NK-92 (cell line): ENCODE measurements around the gene ENOSF1.

Experiments
- DNase-seq: peaks from one replicate; lab custom pipeline; 2025; ENCODE audit not compliant: unreplicated experiment; lab: John Stamatoyannopoulos, UW

ENOSF1 gene

DNA sequence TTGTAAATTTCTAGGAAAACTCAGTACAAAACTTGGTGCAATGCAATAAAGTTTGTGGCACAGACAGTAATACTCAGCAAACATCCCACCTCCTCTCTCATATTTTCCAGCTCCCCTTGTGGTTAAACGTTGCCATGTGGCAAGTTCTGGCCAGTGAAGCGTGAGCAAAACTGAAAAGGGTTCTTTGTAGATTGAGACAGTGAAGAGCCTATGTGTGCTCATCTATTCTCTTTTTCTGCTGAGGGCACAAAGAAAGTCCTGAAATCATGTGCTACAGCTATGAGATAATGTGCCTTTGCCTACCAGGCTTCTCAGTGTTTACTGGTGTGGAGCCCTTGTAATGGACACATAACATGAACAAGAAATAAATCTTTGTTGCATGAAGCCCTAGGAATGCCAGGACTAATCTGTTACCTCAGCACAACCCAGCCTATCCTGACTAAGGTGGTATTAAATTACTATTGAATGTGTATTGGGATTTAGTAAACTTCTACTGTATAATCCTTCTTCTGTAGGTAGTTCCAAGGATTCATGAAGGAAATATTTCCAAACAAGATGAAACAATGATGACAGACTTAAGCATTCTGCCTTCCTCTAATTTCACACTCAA is 67.9 kb downstream of the ENOSF1 start:
- no peak for DNase-seq

DNA sequence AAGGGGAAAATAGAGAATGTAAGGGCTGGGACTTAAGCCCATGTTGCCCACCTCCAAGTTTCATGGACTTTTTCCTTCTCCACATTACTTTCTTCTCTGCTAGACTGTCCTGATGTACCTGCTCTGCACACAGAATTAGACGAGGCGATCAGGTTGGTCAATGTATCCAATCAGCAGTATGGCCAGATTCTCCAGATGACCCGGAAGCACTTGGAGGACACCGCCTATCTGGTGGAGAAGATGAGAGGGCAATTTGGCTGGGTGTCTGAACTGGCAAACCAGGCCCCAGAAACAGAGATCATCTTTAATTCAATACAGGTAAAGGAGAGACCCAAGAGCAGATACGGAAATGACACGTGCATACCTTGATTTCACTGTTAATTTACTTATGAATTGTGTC is 71.2 kb downstream of the ENOSF1 start:
- no peak for DNase-seq

DNA sequence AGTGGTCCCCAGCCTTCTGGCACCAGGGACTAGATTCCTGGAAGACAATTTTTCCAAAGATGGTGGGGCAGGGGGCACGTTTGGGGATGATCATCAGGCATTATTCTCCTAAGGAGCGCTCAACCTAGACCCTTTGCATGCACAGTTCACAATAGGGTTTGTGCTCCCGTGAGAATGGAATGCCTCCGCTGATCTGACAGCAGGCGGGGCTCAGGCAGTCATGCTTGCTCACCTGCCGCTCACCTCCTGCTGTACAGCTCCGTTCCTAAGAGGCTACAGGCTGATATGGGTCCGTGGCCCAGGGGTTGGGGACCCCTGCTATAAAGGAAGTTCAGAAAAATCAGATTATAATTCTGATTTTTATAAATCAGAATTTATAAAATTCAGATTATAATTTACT is 77.3 kb downstream of the ENOSF1 start:
- no peak for DNase-seq

DNA sequence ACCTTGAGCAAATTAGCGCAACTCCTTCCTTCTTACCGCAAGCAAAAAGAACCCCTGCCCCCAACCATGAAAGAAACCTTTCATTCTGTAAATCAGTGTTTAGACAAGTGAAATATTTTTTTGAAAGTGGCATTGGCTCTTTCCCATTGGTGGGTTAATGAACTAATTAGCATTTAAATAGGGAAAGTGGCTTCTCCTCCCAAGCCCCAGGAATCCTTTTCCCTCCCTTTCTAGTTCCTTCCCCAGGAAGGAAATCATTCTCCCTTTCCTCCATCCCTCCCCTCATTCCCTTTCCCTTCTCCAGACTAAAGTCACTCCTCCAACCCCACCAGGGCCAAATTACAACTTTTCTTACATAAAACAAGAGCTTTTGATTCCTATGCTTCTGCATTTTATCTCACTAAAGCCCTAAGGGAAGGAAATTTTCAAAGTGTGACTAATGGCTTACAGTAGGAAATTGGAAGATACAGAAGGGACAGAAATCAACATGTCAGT is 77.8 kb downstream of the ENOSF1 start:
- no peak for DNase-seq

DNA sequence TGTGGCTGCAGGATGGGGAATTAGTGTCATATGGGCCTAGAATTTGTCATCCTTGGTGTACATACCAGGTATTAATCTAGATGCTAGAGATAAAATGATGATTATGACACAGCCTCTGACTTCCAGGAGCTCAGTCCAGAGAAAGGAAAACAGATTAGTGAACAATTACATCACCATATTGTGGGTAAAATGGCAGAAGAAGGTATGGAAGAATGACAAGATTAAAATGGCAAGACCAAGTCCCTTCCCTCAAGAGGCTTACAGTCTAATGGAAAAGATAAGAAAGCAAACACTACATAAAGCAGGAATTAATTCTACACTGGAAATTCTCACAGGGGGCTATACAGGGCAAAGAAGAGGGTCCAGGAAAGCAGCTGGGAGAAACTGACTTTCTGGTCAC is 80.9 kb downstream of the ENOSF1 start:
- no peak for DNase-seq

DNA sequence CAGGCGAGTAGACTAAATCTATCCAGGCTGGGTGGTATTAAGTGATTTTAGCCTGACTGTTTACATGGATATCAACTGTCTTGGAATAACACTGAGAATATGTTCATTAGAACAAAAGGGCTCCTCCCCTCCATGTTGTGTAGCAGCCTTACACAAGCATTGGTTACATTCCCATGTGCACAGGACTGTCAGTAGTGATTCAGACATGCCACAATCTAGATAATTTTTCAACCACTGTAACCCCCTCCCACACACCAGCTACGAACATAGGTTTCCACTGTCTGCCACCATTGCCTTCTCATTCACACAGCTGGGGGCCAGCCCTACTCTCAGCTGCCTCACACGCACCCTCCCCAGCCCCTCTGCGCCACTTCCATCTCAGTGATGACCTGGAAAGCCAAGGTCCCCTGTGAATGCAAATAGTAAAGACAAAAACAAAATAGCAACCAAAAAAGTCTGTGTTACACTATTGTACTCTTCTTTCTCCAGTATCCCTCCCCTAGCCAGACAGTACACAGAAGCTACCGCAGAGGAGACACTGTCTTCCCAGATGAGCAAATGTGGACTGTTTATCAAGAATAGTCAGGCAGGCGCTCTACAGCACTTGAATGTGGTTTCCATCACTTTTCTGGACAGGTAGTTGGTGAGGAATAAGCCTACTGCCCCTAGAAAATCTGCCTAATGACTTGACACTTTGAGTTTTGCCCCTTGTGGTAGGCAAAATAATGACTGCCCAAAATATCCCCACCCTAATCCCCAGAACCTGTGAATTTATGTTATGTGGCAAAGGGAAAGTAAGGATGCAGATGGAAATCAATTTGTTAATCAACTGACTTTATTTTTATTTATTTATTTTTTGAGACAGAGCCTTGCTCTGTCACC is 82.9 kb downstream of the ENOSF1 start:
- DNase-seq = no peak

DNA sequence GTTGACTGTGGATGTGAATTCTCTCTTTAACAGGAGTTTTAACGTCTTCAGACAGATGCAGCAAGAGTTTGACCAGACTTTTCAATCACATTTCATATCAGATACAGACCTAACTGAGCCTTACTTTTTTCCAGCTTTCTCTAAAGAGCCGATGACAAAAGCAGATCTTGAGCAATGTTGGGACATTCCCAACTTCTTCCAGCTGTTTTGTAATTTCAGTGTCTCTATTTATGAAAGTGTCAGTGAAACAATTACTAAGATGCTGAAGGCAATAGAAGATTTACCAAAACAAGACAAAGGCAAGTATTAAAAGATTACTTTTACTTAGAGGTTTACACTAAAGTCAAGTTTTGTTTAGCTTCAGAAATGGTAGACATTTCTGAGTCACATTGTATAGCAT is 85.2 kb downstream of the ENOSF1 start:
- DNase-seq = no peak

DNA sequence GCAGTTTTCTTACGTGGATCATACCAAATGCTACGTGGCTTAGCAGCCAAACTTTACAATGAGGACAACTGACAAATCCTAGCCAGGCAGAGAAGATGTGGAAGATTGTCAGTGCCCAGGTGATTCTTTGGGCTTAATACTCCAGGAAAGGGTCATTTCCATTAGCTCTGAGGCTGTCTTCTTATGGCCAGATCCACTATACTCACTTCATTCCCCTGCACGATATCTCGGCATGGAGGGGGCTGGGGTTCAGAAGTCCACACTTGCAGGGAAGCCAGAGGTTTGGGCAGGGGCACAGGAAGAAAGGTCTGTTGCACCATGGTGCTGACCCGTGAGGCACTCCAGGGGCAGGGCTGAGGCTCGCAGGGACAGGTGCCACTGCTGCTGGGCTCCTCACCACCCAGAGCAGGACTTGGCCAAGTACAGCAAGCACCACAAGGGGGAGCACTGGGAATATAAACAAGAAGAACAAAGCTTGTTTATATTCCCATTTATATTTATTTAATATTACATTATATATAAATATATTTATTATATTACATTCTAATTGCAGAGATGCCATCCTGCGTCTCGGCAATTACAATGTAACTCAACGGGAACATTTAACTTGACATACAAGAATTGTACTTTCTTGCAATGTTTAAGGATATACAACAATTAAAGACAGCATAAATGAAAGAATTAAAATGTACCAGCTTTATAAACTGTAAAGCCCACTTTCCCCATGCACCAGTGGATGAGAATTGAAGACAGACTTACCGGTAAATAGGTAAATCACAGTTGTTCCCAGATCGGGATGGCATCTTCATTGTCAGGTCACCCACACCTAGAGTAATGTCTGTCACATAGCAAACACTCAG is 88.4 kb downstream of the ENOSF1 start:
- DNase-seq = no peak

DNA sequence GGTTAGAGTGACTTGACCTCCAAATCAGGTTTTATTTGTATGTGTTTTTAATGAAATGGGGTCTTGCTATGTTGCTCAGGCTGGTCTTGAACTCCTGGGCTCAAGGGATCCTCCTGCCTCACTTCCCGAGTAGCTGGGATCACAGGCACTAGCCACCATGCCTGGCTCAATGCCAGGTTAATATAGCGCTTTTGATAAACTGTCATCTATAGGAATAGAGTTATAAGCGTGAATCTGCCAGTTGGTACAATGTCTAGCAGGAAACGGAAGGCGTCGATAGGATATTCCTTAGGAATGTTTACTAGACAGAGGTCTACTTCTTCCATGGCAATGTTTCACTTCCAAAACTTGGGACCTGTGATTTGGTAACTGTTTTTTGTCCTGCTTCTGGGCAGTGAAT is 90.1 kb downstream of the ENOSF1 start:
- no peak for DNase-seq

DNA sequence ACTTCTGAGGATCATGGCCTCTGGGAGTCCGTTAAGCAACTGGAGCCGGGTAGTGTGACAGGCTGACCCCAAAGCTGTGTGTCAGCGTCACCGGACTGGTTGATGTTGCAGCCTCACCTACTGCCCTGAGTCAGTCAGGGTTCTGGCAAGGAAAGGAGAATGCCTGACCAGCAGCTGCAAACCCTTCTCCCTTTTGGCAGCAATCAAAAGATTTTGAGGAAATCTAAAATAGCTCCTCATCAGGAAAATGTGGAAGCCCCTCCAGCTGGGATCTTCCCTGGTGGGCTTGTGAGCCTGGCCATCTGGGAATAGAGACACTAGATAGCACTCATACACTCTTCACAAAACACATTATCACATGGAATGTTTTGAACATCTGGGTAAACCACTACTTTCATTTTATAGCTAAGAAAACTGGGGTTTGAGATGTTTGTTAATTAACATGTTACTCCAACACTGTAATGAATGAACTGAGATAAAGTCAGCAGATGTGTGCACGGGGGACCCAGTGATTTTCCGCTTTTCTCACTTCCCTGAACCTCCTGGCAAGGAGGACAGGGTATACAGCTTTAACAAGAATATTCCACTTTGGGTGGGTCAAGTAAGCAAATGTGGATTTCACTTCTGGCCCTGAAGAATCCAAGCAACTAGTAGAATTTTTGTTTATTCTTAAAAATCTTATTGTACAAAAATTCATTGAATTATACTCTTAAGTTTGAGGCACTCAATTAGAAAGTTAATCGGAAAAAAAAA is 91.0 kb downstream of the ENOSF1 start:
- no peak for DNase-seq
